ENCODE results near the gene LIMK1. TPM values are rescaled to one million over a fixed set of nuclear protein-coding genes. Genes with fewer than 3 reads are reported as not detected.

The LIMK1 gene
- total RNA-seq, 1 experiment from 2014 or later: 43.4 TPM

GRCh38 chr7:74063646-74064045 is 20.0 kb upstream of the LIMK1 start:
- H3K27ac ChIP-seq: no peak overlapping the region
- DNase-seq: no peak
- H3K4me1 ChIP-seq: 0 out of 2 replicates have a peak, but pooled peaks cover 3% of the 10 kb centered on the region
- H3K9me3 ChIP-seq (replicated peaks): no peaks in the 10 kb centered on the region
- H3K4me3 ChIP-seq: no peak overlapping the region
- peaks cover 9% of the 10 kb centered on the region; the same call in 1 of the 2 replicates for H3K36me3 ChIP-seq
- H3K27me3 ChIP-seq: no peaks in the 10 kb centered on the region

- DNase-seq: no peak
- Histone ChIP-seq H3K27ac (no peak overlapping the region), H3K27me3 (no peaks in the 10 kb centered on the region), H3K4me3 (no peak overlapping the region), H3K9me3 (replicated peaks) (no peaks in the 10 kb centered on the region), H3K4me1 (0 out of 2 replicates have a peak, but pooled peaks cover 3% of the 10 kb centered on the region), H3K36me3 (peaks cover 9% of the 10 kb centered on the region; the same call in 1 of the 2 replicates)
These were observed 18.9 kb upstream of the LIMK1 start for GRCh38 chr7:74064696-74065095.

GRCh38 chr7:74066626-74067025 is 17.0 kb upstream of the LIMK1 start:
- 0 out of 2 replicates have a peak, but pooled peaks cover 3% of the 10 kb centered on the region for H3K4me1 ChIP-seq
- no peak overlapping the region for H3K4me3 ChIP-seq
- no peaks in the 10 kb centered on the region for H3K27me3 ChIP-seq
- DNase-seq: no peak
- no peak overlapping the region for H3K27ac ChIP-seq
- peaks cover 9% of the 10 kb centered on the region; the same call in 1 of the 2 replicates for H3K36me3 ChIP-seq
- H3K9me3 ChIP-seq (replicated peaks): no peaks in the 10 kb centered on the region

GRCh38 chr7:74068378-74069085 is 15.1 kb upstream of the LIMK1 start:
- 0 out of 2 replicates have a peak, but pooled peaks cover 3% of the 10 kb centered on the region for H3K4me1 ChIP-seq
- DNase-seq: no peak

GRCh38 chr7:74069086-74069541 is 14.5 kb upstream of the LIMK1 start:
- H3K36me3 ChIP-seq: 0 out of 2 replicates have a peak, but pooled peaks cover 4% of the 10 kb centered on the region

More at GRCh38 chr7:74068378-74069085, 15.1 kb upstream of the LIMK1 start:
- H3K9me3 ChIP-seq (replicated peaks): no peaks in the 10 kb centered on the region
- H3K36me3 ChIP-seq: 0 out of 2 replicates have a peak, but pooled peaks cover 4% of the 10 kb centered on the region
- no peaks in the 10 kb centered on the region for H3K27me3 ChIP-seq
- no peak overlapping the region for H3K4me3 ChIP-seq
- no peak overlapping the region for H3K27ac ChIP-seq

GRCh38 chr7:74069790-74070618 is 13.6 kb upstream of the LIMK1 start:
- H3K4me3 ChIP-seq: no peak overlapping the region

More at GRCh38 chr7:74069086-74069541, 14.5 kb upstream of the LIMK1 start:
- Histone ChIP-seq H3K27ac (no peak overlapping the region), H3K27me3 (no peaks in the 10 kb centered on the region), H3K4me3 (no peak overlapping the region), H3K9me3 (replicated peaks) (no peaks in the 10 kb centered on the region), H3K4me1 (0 out of 2 replicates have a peak, but pooled peaks cover 3% of the 10 kb centered on the region)
- DNase-seq: no peak

GRCh38 chr7:74070619-74070921 is 13.0 kb upstream of the LIMK1 start:
- no peak for DNase-seq
- no peaks in the 10 kb centered on the region for H3K27me3 ChIP-seq
- H3K4me1 ChIP-seq: 0 out of 2 replicates have a peak, but pooled peaks cover 3% of the 10 kb centered on the region
- no peak overlapping the region for H3K4me3 ChIP-seq
- no peak overlapping the region for H3K27ac ChIP-seq
- no peaks in the 10 kb centered on the region for H3K9me3 ChIP-seq (replicated peaks)
- 0 out of 2 replicates have a peak, but pooled peaks cover 4% of the 10 kb centered on the region for H3K36me3 ChIP-seq

More at GRCh38 chr7:74069790-74070618, 13.6 kb upstream of the LIMK1 start:
- 0 out of 2 replicates have a peak, but pooled peaks cover 4% of the 10 kb centered on the region for H3K36me3 ChIP-seq
- no peaks in the 10 kb centered on the region for H3K27me3 ChIP-seq
- no peak for DNase-seq
- H3K27ac ChIP-seq: no peak overlapping the region
- H3K4me1 ChIP-seq: 0 out of 2 replicates have a peak, but pooled peaks cover 3% of the 10 kb centered on the region
- H3K9me3 ChIP-seq (replicated peaks): no peaks in the 10 kb centered on the region

- 0 out of 2 replicates have a peak, but pooled peaks cover 4% of the 10 kb centered on the region for H3K36me3 ChIP-seq
- 0 out of 2 replicates have a peak, but pooled peaks cover 3% of the 10 kb centered on the region for H3K4me1 ChIP-seq
- H3K27ac ChIP-seq: no peak overlapping the region
- H3K4me3 ChIP-seq: no peak overlapping the region
- H3K9me3 ChIP-seq (replicated peaks): no peaks in the 10 kb centered on the region
- no peaks in the 10 kb centered on the region for H3K27me3 ChIP-seq
- no peak for DNase-seq
These were observed 12.5 kb upstream of the LIMK1 start for GRCh38 chr7:74071121-74071520.

- no peak overlapping the region for H3K4me3 ChIP-seq
- H3K36me3 ChIP-seq: no peaks in the 10 kb centered on the region
- DNase-seq: no peak
- no peaks in the 10 kb centered on the region for H3K9me3 ChIP-seq (replicated peaks)
- H3K27me3 ChIP-seq: no peaks in the 10 kb centered on the region
- H3K27ac ChIP-seq: no peak overlapping the region
- H3K4me1 ChIP-seq: peaks cover 6% of the 10 kb centered on the region
These were observed 8.8 kb upstream of the LIMK1 start for GRCh38 chr7:74074770-74075169.

- Histone ChIP-seq H3K27ac (no peak overlapping the region), H3K9me3 (replicated peaks) (no peaks in the 10 kb centered on the region), H3K4me1 (peaks cover 9% of the 10 kb centered on the region), H3K36me3 (no peaks in the 10 kb centered on the region), H3K4me3 (no peak overlapping the region), H3K27me3 (no peaks in the 10 kb centered on the region)
- no peak for DNase-seq
These were observed 5.1 kb upstream of the LIMK1 start for GRCh38 chr7:74078461-74078860.

- Histone ChIP-seq H3K27ac (peak overlapping the region; percentile 62), H3K27me3 (no peaks in the 10 kb centered on the region), H3K4me1 (peaks cover 20% of the 10 kb centered on the region), H3K4me3 (peak overlapping the region; percentile 57), H3K9me3 (replicated peaks) (no peaks in the 10 kb centered on the region), H3K36me3 (peaks cover 9% of the 10 kb centered on the region; the same call in 1 of the 2 replicates)
- DNase-seq: no peak
These were observed 861 bp upstream of the LIMK1 start for GRCh38 chr7:74082770-74083116.

- peaks cover 14% of the 10 kb centered on the region for H3K4me1 ChIP-seq
- H3K9me3 ChIP-seq (replicated peaks): no peaks in the 10 kb centered on the region
- peak overlapping the region; percentile 75 for H3K27ac ChIP-seq
- peak; percentile 67 to 69 for DNase-seq
- peaks cover 16% of the 10 kb centered on the region; the same call in 1 of the 2 replicates for H3K36me3 ChIP-seq
- peak overlapping the region; percentile 87 for H3K4me3 ChIP-seq
- no peaks in the 10 kb centered on the region for H3K27me3 ChIP-seq
These were observed 521 bp downstream of the LIMK1 start for GRCh38 chr7:74083928-74084721.

- H3K36me3 ChIP-seq: peaks cover 16% of the 10 kb centered on the region; the same call in 1 of the 2 replicates
- peaks cover 14% of the 10 kb centered on the region for H3K4me1 ChIP-seq
- H3K4me3 ChIP-seq: peak overlapping the region; percentile 87
- DNase-seq: no peak
- H3K9me3 ChIP-seq (replicated peaks): no peaks in the 10 kb centered on the region
- H3K27ac ChIP-seq: peak overlapping the region; percentile 75
- no peaks in the 10 kb centered on the region for H3K27me3 ChIP-seq
These were observed 1.3 kb downstream of the LIMK1 start for GRCh38 chr7:74084722-74085578.
